ENCODE measurements around the gene PHF19. TPM values are rescaled to one million over a fixed set of nuclear protein-coding genes. Genes with fewer than 3 reads are reported as not detected.

PHF19 gene
- total and polyA plus RNA-seq, 10 of the 15 experiments (the other 5 are each of a cell fraction or from before 2014, with no cell fraction given): 26.0 to 133 (median 87.7) TPM

DNA sequence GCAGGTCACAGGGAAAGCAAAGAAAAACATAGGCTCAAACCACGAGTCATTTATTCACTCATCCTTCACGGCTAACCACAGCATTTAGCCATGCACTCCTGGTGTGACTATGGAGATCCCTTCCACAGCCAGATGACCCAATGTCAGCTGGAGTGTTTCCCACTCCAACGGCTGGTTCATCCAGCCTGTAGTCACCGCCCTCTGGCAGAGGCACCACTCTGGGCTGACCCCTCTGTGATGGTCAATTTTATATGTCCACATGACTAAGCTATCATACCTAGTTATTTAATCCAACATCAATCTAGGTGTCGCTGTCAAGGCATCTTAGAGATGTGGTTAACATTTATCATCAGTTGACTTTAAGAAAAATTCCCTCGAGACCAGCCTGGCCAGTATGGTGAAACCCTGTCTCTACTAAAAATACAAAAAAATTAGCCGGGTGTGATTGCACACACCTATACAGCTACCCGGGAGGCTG lies 9.5 kb upstream of the PHF19 start (continued):
- TF ChIP-seq GATAD2B (conservative IDR thresholded peaks at IDR 0.05; ENCODE audit: low read depth): 0 out of 2 replicates have a peak, but pooled peaks have one; percentile 35
- TF ChIP-seq SMC3 (IDR thresholded peaks at IDR 0.05; ENCODE audit: borderline replicate concordance, low read length): no peak
- no peak for TF ChIP-seq PAX8 (IDR thresholded peaks at IDR 0.05)
- TF ChIP-seq, protein P1, sequence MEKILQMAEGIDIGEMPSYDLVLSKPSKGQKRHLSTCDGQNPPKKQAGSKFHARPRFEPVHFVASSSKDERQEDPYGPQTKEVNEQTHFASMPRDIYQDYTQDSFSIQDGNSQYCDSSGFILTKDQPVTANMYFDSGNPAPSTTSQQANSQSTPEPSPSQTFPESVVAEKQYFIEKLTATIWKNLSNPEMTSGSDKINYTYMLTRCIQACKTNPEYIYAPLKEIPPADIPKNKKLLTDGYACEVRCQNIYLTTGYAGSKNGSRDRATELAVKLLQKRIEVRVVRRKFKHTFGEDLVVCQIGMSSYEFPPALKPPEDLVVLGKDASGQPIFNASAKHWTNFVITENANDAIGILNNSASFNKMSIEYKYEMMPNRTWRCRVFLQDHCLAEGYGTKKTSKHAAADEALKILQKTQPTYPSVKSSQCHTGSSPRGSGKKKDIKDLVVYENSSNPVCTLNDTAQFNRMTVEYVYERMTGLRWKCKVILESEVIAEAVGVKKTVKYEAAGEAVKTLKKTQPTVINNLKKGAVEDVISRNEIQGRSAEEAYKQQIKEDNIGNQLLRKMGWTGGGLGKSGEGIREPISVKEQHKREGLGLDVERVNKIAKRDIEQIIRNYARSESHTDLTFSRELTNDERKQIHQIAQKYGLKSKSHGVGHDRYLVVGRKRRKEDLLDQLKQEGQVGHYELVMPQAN (conservative IDR thresholded peaks at IDR 0.05): no peak
- TF ChIP-seq JUNB (IDR thresholded peaks at IDR 0.05): 0 out of 2 replicates have a peak, but pooled peaks have one; percentile 9
- no peak for TF ChIP-seq HDAC2 (IDR thresholded peaks at IDR 0.05)
- no peak for TF ChIP-seq USF2 (IDR thresholded peaks at IDR 0.05; ENCODE audit: borderline replicate concordance, low read depth, low read length)
- TF ChIP-seq BCL11A (IDR thresholded peaks at IDR 0.05; ENCODE audit: low read depth, low read length): no peak
- TF ChIP-seq ETV6 (conservative IDR thresholded peaks at IDR 0.05 in 1 of 2, IDR thresholded peaks at IDR 0.05 in 1 of 2; ENCODE audit: borderline replicate concordance in 1 of 2, low read depth in 1 of 2): no peak
- TF ChIP-seq CBFB (IDR thresholded peaks at IDR 0.05; ENCODE audit: low read depth): peak; percentile 39; the same call in 1 of the 2 replicates
- TF ChIP-seq, protein P2, sequence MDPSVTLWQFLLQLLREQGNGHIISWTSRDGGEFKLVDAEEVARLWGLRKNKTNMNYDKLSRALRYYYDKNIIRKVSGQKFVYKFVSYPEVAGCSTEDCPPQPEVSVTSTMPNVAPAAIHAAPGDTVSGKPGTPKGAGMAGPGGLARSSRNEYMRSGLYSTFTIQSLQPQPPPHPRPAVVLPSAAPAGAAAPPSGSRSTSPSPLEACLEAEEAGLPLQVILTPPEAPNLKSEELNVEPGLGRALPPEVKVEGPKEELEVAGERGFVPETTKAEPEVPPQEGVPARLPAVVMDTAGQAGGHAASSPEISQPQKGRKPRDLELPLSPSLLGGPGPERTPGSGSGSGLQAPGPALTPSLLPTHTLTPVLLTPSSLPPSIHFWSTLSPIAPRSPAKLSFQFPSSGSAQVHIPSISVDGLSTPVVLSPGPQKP (IDR thresholded peaks at IDR 0.05; ENCODE audit: low read depth, low read length): no peak
- TF ChIP-seq CEBPZ (IDR thresholded peaks at IDR 0.05; ENCODE audit: low read depth, low read length): no peak
- TF ChIP-seq NR2F1 (conservative IDR thresholded peaks at IDR 0.05): peak; percentile 36; the same call in 1 of the 2 replicates
- no peak for TF ChIP-seq BHLHE40 (IDR thresholded peaks at IDR 0.05; ENCODE audit: borderline replicate concordance in 1 of 2, low read depth in 2 of 2, low read length in 1 of 2)
- TF ChIP-seq, protein P3, sequence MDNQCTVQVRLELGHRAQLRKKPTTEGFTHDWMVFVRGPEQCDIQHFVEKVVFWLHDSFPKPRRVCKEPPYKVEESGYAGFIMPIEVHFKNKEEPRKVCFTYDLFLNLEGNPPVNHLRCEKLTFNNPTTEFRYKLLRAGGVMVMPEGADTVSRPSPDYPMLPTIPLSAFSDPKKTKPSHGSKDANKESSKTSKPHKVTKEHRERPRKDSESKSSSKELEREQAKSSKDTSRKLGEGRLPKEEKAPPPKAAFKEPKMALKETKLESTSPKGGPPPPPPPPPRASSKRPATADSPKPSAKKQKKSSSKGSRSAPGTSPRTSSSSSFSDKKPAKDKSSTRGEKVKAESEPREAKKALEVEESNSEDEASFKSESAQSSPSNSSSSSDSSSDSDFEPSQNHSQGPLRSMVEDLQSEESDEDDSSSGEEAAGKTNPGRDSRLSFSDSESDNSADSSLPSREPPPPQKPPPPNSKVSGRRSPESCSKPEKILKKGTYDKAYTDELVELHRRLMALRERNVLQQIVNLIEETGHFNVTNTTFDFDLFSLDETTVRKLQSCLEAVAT (IDR thresholded peaks at IDR 0.05): 0 out of 2 replicates have a peak, but pooled peaks have one; percentile 2
- TF ChIP-seq BRCA1 (IDR thresholded peaks at IDR 0.05; ENCODE audit: low read depth, low read length): no peak
- TF ChIP-seq RELA (IDR thresholded peaks at IDR 0.05; ENCODE audit: borderline replicate concordance, partially characterized antibody): no peak
- peak; percentile 48 for TF ChIP-seq MTA2 (IDR thresholded peaks at IDR 0.05; ENCODE audit: low read depth)
- no peak for TF ChIP-seq HCFC1 (IDR thresholded peaks at IDR 0.05; ENCODE audit: low read length)
- TF ChIP-seq IRF4 (IDR thresholded peaks at IDR 0.05; ENCODE audit: low read depth, low read length): 0 out of 2 replicates have a peak, but pooled peaks have one; percentile 11
- TF ChIP-seq CHD4 (IDR thresholded peaks at IDR 0.05): no peak
- TF ChIP-seq FOS (IDR thresholded peaks at IDR 0.05; ENCODE audit: borderline replicate concordance, extremely low read depth, insufficient read length): no peak
- TF ChIP-seq HDGF (IDR thresholded peaks at IDR 0.05): no peak
- TF ChIP-seq SREBF2 (IDR thresholded peaks at IDR 0.05; ENCODE audit: low read length): no peak

Data from GM12878 (cell line).